Endothelial cell of umbilical vein (primary cell): ENCODE data around the gene SNPH. TPM values are rescaled to one million over a fixed set of nuclear protein-coding genes. Genes with fewer than 3 reads are reported as not detected.

Source experiments
- BruUV-seq: library from RNA; stranded (reverse); fragments of 400-500 nt; replicated peaks from 2 replicates; lab custom pipeline; 2021; lab: Mats Ljungman, UMichigan
- CTCF ChIA-PET: fragments of 300-600, 350-600 bp; sonication (Branson Sonifier 250); formaldehyde crosslinking; loops from one replicate; lab custom pipeline; 2021; ENCODE audit warnings: antibody characterized with exemption, inconsistent platforms; lab: Charles Lee
- POLR2A ChIA-PET: fragments of 300-600, 350-600 bp; sonication (Branson Sonifier 250); formaldehyde crosslinking; loops from one replicate; lab custom pipeline; 2021; ENCODE audit warnings: antibody characterized with exemption, inconsistent platforms; lab: Charles Lee
- DNase-seq: peaks from one replicate; pipeline ENCODE4 v3.0.0-alpha.2; 2011; ENCODE audit warnings: low read depth, low spot score
- FAIRE-seq: peaks from 2 replicates; lab custom pipeline; 2011; peaks lifted over from hg19 to GRCh38; lab: Jason Lieb, UNC
- H2AFZ ChIP-seq: 2 replicates; pipeline ENCODE4 v1.6.0; 2012; ENCODE audit warnings: low read depth, low read length, control low read depth, inconsistent platforms
- H3K27ac ChIP-seq: 2 replicates; pipeline ENCODE4 v1.5.1; 2011; ENCODE audit warnings: low read depth, mild to moderate bottlenecking, control low read depth, low read length, moderate library complexity; ENCODE audit not compliant: insufficient read depth
- H3K27me3 ChIP-seq, 2 experiments: 2 replicates each; pipeline versions ENCODE4 v1.6.0 to v1.6.1; 2011; ENCODE audit warnings: low read length in 2 of 2, mixed read lengths in 1 of 2; ENCODE audit not compliant: control insufficient read depth in 2 of 2, insufficient read depth in 2 of 2
- H3K36me3 ChIP-seq, 2 experiments: 2 replicates in 1 of 2; 3 replicates in 1 of 2; pipeline ENCODE4 v1.5.1; 2011; ENCODE audit warnings: low read length in 2 of 2, mild to moderate bottlenecking in 1 of 2, moderate library complexity in 1 of 2; ENCODE audit not compliant: control insufficient read depth in 2 of 2, insufficient read depth in 2 of 2; ENCODE audit errors: extremely low read depth in 1 of 2
- H3K4me1 ChIP-seq: 3 replicates; pipeline ENCODE4 v1.5.1; 2011; ENCODE audit warnings: mild to moderate bottlenecking, low read length; ENCODE audit not compliant: control insufficient read depth, insufficient read depth; ENCODE audit errors: extremely low read depth
- H3K4me2 ChIP-seq: 2 replicates; pipeline ENCODE4 v1.6.1; 2011; ENCODE audit warnings: low read length, control low read depth, mixed read lengths; ENCODE audit not compliant: insufficient read depth
- H3K4me3 ChIP-seq, 3 experiments: fragments of 200-600 bp in 1 of 3; sonication (generic), shearing (Covaris generic) in 1 of 3; replicated peaks in 1 of 3; 2 replicates each; pipeline ENCODE4 v1.5.1; 2011 to 2016; ENCODE audit warnings: control low read depth in 3 of 3, low read length in 3 of 3, mild to moderate bottlenecking in 2 of 3, inconsistent platforms in 1 of 3, low read depth in 1 of 3, moderate library complexity in 1 of 3; ENCODE audit not compliant: insufficient read depth in 1 of 3
- H3K79me2 ChIP-seq: 2 replicates; pipeline ENCODE4 v1.6.0; 2012; ENCODE audit warnings: low read length, inconsistent platforms; ENCODE audit not compliant: control insufficient read depth, insufficient read depth
- H3K9ac ChIP-seq: replicated peaks from 2 replicates; pipeline ENCODE3; 2011; ENCODE audit warnings: low read length, control low read depth; ENCODE audit not compliant: insufficient read depth; ENCODE audit errors: extremely low read depth
- H3K9me1 ChIP-seq: replicated peaks from 3 replicates; pipeline ENCODE4 v1.6.0; 2011; ENCODE audit warnings: mild to moderate bottlenecking, low read length; ENCODE audit not compliant: control insufficient read depth, insufficient read depth; ENCODE audit errors: extremely low read depth
- H3K9me3 ChIP-seq: replicated peaks from 2 replicates; pipeline ENCODE4 v1.5.1; 2012; ENCODE audit warnings: low read length, inconsistent platforms; ENCODE audit not compliant: control insufficient read depth, insufficient read depth
- H4K20me1 ChIP-seq: replicated peaks from 2 replicates; pipeline ENCODE3; 2011; ENCODE audit warnings: mild to moderate bottlenecking, low read length; ENCODE audit not compliant: control insufficient read depth, insufficient read depth; ENCODE audit errors: extremely low read depth
- CTCF ChIP-seq, 2 donors: IDR thresholded peaks; 1 replicate in 1 of 2; 2 replicates in 1 of 2; pipeline ENCODE4 v1.5.1; 2011; ENCODE audit warnings: low read length in 2 of 2, mild to moderate bottlenecking in 2 of 2, moderate library complexity in 2 of 2, control low read depth in 1 of 2, inconsistent platforms in 1 of 2, low read depth in 1 of 2; ENCODE audit not compliant: insufficient read depth in 1 of 2; ENCODE audit errors: extremely low read depth in 1 of 2
- EZH2 ChIP-seq: IDR thresholded peaks from 2 replicates; pipeline ENCODE4 v1.6.1; 2012; ENCODE audit warnings: borderline replicate concordance, low read depth, mild to moderate bottlenecking, moderate library complexity, low read length, inconsistent platforms; ENCODE audit not compliant: severe bottlenecking
- FOS ChIP-seq: IDR thresholded peaks from 2 replicates; pipeline ENCODE4 v1.6.1; 2011; ENCODE audit warnings: mild to moderate bottlenecking, low read length, moderate library complexity, borderline replicate concordance; ENCODE audit not compliant: insufficient read depth
- GATA2 ChIP-seq: IDR thresholded peaks from 2 replicates; pipeline ENCODE4 v1.7.0; 2011; ENCODE audit warnings: low read depth, mild to moderate bottlenecking, moderate library complexity, mixed read lengths, low read length; ENCODE audit not compliant: insufficient read length, insufficient read depth
- JUN ChIP-seq: IDR thresholded peaks from 2 replicates; pipeline ENCODE4 v1.6.1; 2011; ENCODE audit warnings: borderline replicate concordance, low read depth; ENCODE audit not compliant: insufficient read length, insufficient read depth
- MAX ChIP-seq: IDR thresholded peaks from 2 replicates; pipeline ENCODE4 v1.6.1; 2011; ENCODE audit not compliant: insufficient read depth, insufficient read length
- MYC ChIP-seq: IDR thresholded peaks from one replicate; pipeline ENCODE4 v1.6.1; 2011; ENCODE audit warnings: mild to moderate bottlenecking, low read depth, low read length
- POLR2A ChIP-seq: IDR thresholded peaks from 2 replicates; pipeline ENCODE4 v1.6.1; 2012; ENCODE audit warnings: low read depth, mild to moderate bottlenecking, control low read depth, low read length
- POLR2AphosphoS5 ChIP-seq: IDR thresholded peaks from 2 replicates; pipeline ENCODE4 v1.6.1; 2012; ENCODE audit warnings: low read depth, mild to moderate bottlenecking, control low read depth, low read length, moderate library complexity; ENCODE audit not compliant: insufficient read depth
- dilution Hi-C: fragments of 300-500 bp; cut with MboI; formaldehyde crosslinking; loops from one replicate; pipeline ENCODE4 v1.15.0; 2019; ENCODE audit warnings: low sequenced_read_pairs; ENCODE audit not compliant: extremely low pct_ligation_motif_present
- intact Hi-C: fragments of 100-400 bp; cut with micrococcal nuclease; formaldehyde crosslinking; loops from one replicate; pipeline ENCODE4 v1.10.0; 2022
- polyA plus RNA-seq, 4 experiments: library from polyadenylated mRNA; depleted of rRNA in 3 of 4; stranded (reverse) in 3 of 4; unstranded in 1 of 4; fragments of >200 nt; gene quantifications; 2 replicates each; pipeline versions ENCODE4 v1.2.1 to v1.2.3, GENCODE V29; 2011 to 2012; ENCODE audit warnings: missing spikeins in 1 of 4
- total RNA-seq: library from RNA; stranded (reverse); gene quantifications from 2 replicates; pipeline ENCODE4 v1.2.3, GENCODE V29; 2021

SNPH gene
- total and polyA plus RNA-seq, 2 donors (not counting 3 experiments of a cell fraction or from before 2014, with no cell fraction given), result 2.3 to 5.5 TPM

- DNase-seq (no peak), FAIRE-seq (no peak)
- Histone ChIP-seq H3K9ac (no peak overlapping the region), H3K27ac (no peak overlapping the region), H4K20me1 (no peaks in the 10 kb centered on the region), H2AFZ (no peak overlapping the region), H3K4me3 (no peak overlapping the region), H3K9me1 (no peaks in the 10 kb centered on the region), H3K4me1 (peaks cover 39% of the 10 kb centered on the region), H3K9me3 (no peaks in the 10 kb centered on the region), H3K27me3 (no peaks in the 10 kb centered on the region), H3K79me2 (no peaks in the 10 kb centered on the region), H3K4me2 (no peak overlapping the region), H3K36me3 (no peaks in the 10 kb centered on the region)
- intact Hi-C loops (no loop called here), dilution Hi-C loops (no loop called here)
- CTCF ChIA-PET, result no interaction called here
- TF ChIP-seq MAX, result no peak
- TF ChIP-seq MYC, result no peak
- no peak for TF ChIP-seq POLR2AphosphoS5
- no peak for TF ChIP-seq GATA2
- no peak for TF ChIP-seq CTCF (IDR thresholded peaks at IDR 0.05; ENCODE audit: extremely low read depth in 1 of 2, insufficient read depth in 1 of 2, low read depth in 1 of 2, low read length in 2 of 2)
- TF ChIP-seq JUN, result no peak
- TF ChIP-seq EZH2, result no peak
- no peak for TF ChIP-seq FOS
- no peak for TF ChIP-seq POLR2A
- POLR2A ChIA-PET, result no interaction called here
- no TSS peak for BruUV-seq
These were observed 79.6 kb downstream of the SNPH start for GRCh38 chr20:1345756-1346093.
